HFF-Myc (cell line): Measurements from ENCODE around the gene PRKAG2.

ENCODE experiments used
- DNase-seq: peaks from one replicate; pipeline ENCODE4 v3.0.0-alpha.2; 2011; ENCODE audit warnings: low read depth; ENCODE audit errors: extremely low read depth
- H3K4me3 ChIP-seq: replicated peaks from 2 replicates; pipeline ENCODE4 v1.5.1; 2011; ENCODE audit warnings: low read depth, mild to moderate bottlenecking, control low read depth, low read length
- TF ChIP-seq, protein P1 (sequence below): IDR thresholded peaks from 2 replicates; pipeline ENCODE4 v1.5.1; 2012; ENCODE audit warnings: mild to moderate bottlenecking, low read depth, low read length, control low read depth; ENCODE audit errors: missing control alignments

The PRKAG2 gene

DNA sequence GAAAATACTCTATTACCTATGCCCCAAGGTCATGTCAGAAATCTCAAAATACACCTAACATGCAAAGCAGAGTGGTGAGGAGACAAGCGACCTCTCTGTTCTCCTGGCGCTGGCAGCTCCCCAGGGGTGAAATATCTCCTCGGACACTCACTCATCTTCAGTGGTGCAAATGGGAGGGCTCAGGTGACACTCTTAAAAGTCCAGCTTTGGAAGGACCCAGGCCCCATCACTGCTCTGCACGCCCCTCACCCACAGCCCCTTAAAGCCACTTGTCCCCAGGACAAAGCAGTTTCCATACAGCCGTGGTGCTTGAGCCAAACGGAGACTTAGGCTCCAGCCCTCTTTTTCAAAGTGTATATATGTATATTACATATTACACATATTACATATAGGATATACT is 12.4 kb downstream of the PRKAG2 start:
- H3K4me3 ChIP-seq, result no peak overlapping the region
- TF ChIP-seq, protein P1, sequence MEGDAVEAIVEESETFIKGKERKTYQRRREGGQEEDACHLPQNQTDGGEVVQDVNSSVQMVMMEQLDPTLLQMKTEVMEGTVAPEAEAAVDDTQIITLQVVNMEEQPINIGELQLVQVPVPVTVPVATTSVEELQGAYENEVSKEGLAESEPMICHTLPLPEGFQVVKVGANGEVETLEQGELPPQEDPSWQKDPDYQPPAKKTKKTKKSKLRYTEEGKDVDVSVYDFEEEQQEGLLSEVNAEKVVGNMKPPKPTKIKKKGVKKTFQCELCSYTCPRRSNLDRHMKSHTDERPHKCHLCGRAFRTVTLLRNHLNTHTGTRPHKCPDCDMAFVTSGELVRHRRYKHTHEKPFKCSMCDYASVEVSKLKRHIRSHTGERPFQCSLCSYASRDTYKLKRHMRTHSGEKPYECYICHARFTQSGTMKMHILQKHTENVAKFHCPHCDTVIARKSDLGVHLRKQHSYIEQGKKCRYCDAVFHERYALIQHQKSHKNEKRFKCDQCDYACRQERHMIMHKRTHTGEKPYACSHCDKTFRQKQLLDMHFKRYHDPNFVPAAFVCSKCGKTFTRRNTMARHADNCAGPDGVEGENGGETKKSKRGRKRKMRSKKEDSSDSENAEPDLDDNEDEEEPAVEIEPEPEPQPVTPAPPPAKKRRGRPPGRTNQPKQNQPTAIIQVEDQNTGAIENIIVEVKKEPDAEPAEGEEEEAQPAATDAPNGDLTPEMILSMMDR, result no peak
- DNase-seq, result no peak

DNA sequence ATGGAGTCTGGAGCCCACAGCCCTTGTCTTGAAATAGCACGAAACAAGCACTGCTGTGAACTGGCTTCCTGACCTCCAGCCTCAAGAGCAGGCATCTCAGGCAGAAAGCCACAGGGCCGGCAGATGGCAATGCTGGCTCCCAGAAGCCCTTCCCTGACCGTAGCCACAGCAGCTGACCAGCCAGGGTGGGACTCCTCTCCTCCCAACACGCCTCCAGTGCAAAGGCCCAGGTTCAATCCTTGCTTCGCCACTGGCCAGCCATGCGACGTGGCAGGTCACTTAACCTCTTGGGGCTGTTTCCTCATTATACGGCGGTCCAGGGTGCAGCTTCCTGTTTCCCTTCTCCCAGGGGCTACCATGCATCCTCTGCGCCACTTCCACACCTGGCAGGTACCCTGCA is 12.8 kb downstream of the PRKAG2 start:
- no peak overlapping the region for H3K4me3 ChIP-seq
- TF ChIP-seq, protein P1, result no peak

DNA sequence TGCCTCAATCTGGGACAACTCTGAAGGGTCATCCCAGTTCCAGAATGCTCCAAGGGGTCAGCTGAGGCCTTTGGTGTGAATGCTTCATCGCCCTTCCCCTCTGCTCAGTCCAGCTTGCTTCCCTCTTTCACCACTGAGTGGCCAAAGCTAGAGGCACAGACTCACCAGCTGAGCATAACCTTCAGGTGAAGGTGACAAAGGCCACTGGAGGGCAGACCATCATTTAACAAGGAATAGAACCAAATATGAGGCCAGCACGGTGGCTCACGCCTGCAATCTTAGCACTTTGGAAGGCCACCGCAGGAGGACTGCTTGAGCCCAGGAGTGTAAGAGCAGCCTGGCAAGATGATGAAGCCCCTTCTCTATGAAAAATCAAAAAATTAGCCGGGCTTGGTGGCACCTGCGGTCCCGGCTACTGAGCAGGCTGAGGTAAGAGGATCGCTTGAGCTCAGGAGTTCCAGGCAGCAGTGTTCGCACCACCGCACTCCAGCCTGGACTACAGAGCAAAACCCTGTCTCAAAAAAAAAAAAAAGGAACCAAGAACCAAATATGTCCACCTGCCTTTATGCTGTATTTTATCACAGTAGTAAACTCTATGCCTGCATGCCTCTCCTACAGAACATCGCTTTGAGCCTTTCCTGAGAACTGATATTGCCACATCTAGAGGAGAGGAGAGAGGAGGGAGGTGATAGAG is 13.4 kb downstream of the PRKAG2 start:
- TF ChIP-seq, protein P1, result no peak
- DNase-seq, result no peak
- no peak overlapping the region for H3K4me3 ChIP-seq

More for the DNA sequence above, 12.8 kb downstream of the PRKAG2 start:
- DNase-seq, result no peak

GRCh38 chr7:151862606-151863381 is 14.1 kb downstream of the PRKAG2 start:
- TF ChIP-seq, protein P1, result no peak
- no peak for DNase-seq
- no peak overlapping the region for H3K4me3 ChIP-seq

- TF ChIP-seq, protein P1, result no peak
- no peak for DNase-seq
- H3K4me3 ChIP-seq, result no peak overlapping the region
These were observed 15.0 kb downstream of the PRKAG2 start for GRCh38 chr7:151861881-151862280.

DNA sequence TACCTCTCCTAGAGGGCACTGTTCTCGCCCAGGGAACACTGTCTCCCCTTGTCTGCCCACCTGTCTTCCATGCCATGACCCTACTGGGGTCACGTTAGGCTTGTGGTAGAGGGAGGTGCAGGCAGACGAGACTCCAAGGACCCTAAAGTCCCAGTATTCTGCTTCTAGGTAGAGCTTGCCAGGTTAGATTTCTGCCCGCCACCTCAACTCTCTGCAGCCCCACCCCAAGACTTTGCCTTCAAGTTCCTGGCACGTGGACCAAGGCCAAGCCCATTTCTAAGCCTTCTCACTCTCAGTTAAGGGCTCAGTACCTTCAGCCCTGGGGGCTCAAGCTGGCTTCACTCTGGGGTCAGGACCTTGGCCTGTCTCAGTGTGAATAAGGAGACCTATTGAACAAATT is 16.1 kb downstream of the PRKAG2 start:
- DNase-seq, result no peak
- TF ChIP-seq, protein P1, result no peak
- no peak overlapping the region for H3K4me3 ChIP-seq
